Adipocyte (in vitro differentiated cells): ENCODE measurements around the gene WFDC5.
A peak's percentile ranks its signal among the peaks of the same experiment; 100 is the strongest.
"Not testable (repeated sequence)": the region's sequence is repeated elsewhere in the genome, so short reads cannot be mapped to it uniquely, and the experiment has no call there.

Experiments used
- DNase-seq: peaks from one replicate; pipeline ENCODE4 v3.0.0-alpha.2; 2015; ENCODE audit warnings: low read depth
- H3K27me3 ChIP-seq: replicated peaks from 2 replicates; pipeline ENCODE4 v1.7.0; 2013; ENCODE audit warnings: mild to moderate bottlenecking, low read length, moderate library complexity; ENCODE audit not compliant: control insufficient read depth, insufficient read depth
- H3K36me3 ChIP-seq: 2 replicates; pipeline ENCODE4 v1.7.0; 2013; ENCODE audit warnings: low read length, mild to moderate bottlenecking, moderate library complexity; ENCODE audit not compliant: control insufficient read depth, insufficient read depth, severe bottlenecking
- H3K4me1 ChIP-seq: 2 replicates; pipeline ENCODE4 v1.7.0; 2013; ENCODE audit warnings: mild to moderate bottlenecking, low read length, moderate library complexity; ENCODE audit not compliant: control insufficient read depth, insufficient read depth
- H3K4me3 ChIP-seq: 2 replicates; pipeline ENCODE4 v1.7.0; 2013; ENCODE audit warnings: mild to moderate bottlenecking, low read length, moderate library complexity
- H3K9ac ChIP-seq: 2 replicates; pipeline ENCODE4 v1.7.0; 2013; ENCODE audit warnings: mild to moderate bottlenecking, low read length, moderate library complexity
- H3K9me3 ChIP-seq: 2 replicates; pipeline ENCODE4 v1.7.0; 2013; ENCODE audit warnings: mild to moderate bottlenecking, low read length, moderate library complexity; ENCODE audit not compliant: control insufficient read depth

The WFDC5 gene, protein sequence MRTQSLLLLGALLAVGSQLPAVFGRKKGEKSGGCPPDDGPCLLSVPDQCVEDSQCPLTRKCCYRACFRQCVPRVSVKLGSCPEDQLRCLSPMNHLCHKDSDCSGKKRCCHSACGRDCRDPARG

GRCh38 chr20:45114465-45115385 lies at the start of gene WFDC5:
TSS of gene WFDC5 (minus strand) at chr20:45115174. CDS start at chr20:45115083, 91 bp downstream.
- Histone ChIP-seq H3K4me3 (no peak within 1 kb of the TSS), H3K27me3 (peaks cover 54% of the 10 kb centered on the region), H3K36me3 (no peaks in the 10 kb centered on the region), H3K9ac (no peak within 1 kb of the TSS), H3K9me3 (no peaks in the 10 kb centered on the region), H3K4me1 (no peaks in the 10 kb centered on the region)
- DNase-seq, result no peak

DNA sequence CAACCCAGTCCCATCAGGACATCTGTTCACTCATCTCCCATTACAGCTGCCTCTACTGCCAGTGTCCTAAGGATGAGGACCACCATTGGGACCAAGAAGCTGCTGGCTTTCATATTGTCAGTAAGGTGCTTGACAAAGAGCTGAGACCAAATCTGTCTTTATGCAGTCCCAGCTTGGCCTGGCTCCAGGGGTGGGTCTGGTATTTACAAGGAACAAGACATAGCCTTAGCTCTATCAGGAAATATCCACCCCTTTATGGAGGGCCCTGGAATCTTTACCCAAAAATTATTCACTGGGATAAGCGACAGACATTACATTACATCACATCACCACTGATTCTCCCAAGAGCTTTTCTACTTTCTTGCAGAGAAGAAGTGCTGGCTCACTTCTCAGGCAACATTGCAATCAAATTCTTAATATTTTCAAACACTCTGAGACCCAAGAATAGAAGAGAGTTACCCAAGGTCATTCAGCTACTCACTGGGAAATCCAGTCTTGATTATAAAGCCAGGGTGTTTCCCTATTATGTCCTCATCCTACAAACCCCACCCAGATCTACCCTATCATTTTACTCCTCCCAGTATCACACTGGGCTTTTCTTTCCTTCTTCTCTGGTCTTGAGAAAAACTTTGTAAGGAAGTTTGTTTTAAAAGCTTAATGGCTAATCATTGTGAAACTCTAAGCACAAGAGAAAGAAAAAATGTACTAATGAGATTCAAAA lies 48.3 kb upstream of the WFDC5 start:
- peaks cover 15% of the 10 kb centered on the region for H3K4me1 ChIP-seq
- DNase-seq, result no peak
- H3K27me3 ChIP-seq, result no peaks in the 10 kb centered on the region
- H3K9me3 ChIP-seq, result peaks cover 30% of the 10 kb centered on the region
- no peaks in the 10 kb centered on the region for H3K36me3 ChIP-seq
- no peak overlapping the region for H3K4me3 ChIP-seq
- H3K9ac ChIP-seq, result no peak overlapping the region

GRCh38 chr20:45157962-45158361 lies 43.0 kb upstream of the WFDC5 start:
- Histone ChIP-seq H3K9me3 (peaks cover 11% of the 10 kb centered on the region), H3K4me3 (peak overlapping the region; percentile 57), H3K27me3 (peaks cover 11% of the 10 kb centered on the region), H3K4me1 (peaks cover 17% of the 10 kb centered on the region), H3K36me3 (no peaks in the 10 kb centered on the region), H3K9ac (no peak overlapping the region)
- peak; percentile 19 for DNase-seq

DNA sequence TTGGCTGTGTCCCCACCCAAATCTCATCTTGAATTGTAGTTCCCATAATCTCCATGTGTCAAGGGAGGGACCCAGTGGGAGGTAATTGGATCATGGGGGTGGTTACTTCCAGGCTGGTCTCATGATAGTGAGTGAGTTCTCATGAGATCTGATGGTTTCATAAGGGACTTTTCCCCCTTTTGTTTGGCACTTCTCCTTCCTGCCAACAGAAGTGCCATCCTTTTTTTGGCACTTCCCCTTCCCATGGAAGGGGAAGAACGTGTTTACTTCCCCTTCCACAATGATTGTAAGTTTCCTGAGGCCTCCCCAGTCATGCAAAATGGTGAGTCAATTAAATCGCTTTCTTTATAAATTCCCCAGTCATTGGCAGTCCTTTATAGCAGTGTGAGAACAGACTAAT lies 41.7 kb upstream of the WFDC5 start:
- no peak overlapping the region for H3K4me3 ChIP-seq
- no peak overlapping the region for H3K9ac ChIP-seq
- no peak for DNase-seq
- H3K4me1 ChIP-seq, result peaks cover 14% of the 10 kb centered on the region
- H3K27me3 ChIP-seq, result peaks cover 17% of the 10 kb centered on the region
- H3K9me3 ChIP-seq, result no peaks in the 10 kb centered on the region
- no peaks in the 10 kb centered on the region for H3K36me3 ChIP-seq

DNA sequence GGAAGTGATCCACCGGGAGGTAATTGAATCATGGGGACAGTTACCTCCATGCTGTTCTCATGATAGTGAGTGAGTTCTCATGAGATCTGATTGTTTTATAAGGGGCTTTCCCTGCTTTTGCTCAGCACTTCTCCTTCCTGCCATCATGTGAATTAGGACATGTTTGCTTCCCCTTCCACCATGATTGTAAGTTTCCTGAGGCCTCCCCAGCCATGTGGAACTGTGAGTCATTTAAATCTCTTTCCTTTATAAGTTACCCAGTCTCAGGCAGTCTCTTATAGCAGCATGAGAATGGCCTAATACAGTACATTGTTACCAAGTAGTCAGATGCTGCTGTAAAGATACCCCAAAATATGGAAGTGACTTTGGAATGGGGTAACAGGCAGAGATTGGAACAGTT lies 39.8 kb upstream of the WFDC5 start:
- not testable (repeated sequence) for H3K4me3 ChIP-seq, H3K36me3 ChIP-seq, DNase-seq, H3K9me3 ChIP-seq, H3K9ac ChIP-seq
- Histone ChIP-seq H3K27me3 (peaks cover 35% of the 10 kb centered on the region), H3K4me1 (peaks cover 14% of the 10 kb centered on the region)

DNA sequence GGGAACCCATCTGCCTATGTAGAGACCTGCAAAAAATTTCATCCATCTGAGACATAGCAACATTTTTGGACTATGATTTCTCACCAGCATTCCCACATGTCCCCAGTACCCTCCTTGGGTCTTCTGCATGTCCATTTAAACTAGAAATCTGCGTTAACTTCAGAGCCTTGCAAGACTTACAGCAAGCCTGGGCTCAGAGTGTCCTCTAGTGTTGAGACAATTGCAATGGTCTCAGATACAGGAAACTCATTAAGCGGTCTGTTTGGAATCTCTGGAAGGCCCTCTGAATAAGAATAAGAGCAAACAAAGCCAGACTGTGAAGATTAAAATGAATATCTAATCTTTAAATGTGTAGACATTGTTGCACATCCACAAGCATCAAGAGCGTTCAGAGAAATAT lies 39.2 kb upstream of the WFDC5 start:
- peaks cover 14% of the 10 kb centered on the region for H3K4me1 ChIP-seq
- DNase-seq, result no peak
- H3K27me3 ChIP-seq, result peaks cover 41% of the 10 kb centered on the region
- H3K9me3 ChIP-seq, result no peaks in the 10 kb centered on the region
- no peaks in the 10 kb centered on the region for H3K36me3 ChIP-seq
- no peak overlapping the region for H3K9ac ChIP-seq
- H3K4me3 ChIP-seq, result no peak overlapping the region

DNA sequence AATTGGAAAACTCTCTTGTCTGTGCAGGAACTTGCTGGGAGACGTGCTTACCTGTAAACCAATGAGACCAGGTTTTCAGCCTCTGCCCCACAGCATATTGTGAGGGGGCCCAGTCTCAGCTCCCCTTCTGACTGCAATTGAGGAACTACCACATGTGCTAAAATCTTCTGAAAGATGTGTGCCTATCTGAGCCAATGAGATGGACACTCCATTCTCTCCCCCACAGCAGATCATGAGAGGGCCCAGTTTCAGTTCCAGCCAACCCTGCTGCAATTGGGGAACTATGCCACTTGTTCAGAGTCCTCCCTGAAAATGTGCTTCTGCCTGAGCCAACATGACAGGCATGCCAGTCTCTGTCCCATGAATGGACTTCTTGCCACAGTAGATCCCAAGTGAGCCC lies 38.8 kb upstream of the WFDC5 start:
- Histone ChIP-seq H3K36me3 (no peaks in the 10 kb centered on the region), H3K4me3 (no peak overlapping the region), H3K9me3 (peaks cover 2% of the 10 kb centered on the region), H3K27me3 (peaks cover 46% of the 10 kb centered on the region), H3K9ac (no peak overlapping the region), H3K4me1 (peaks cover 14% of the 10 kb centered on the region)
- no peak for DNase-seq

GRCh38 chr20:45153147-45153546 lies 38.2 kb upstream of the WFDC5 start:
- DNase-seq, result no peak
- no peak overlapping the region for H3K9ac ChIP-seq
- no peaks in the 10 kb centered on the region for H3K36me3 ChIP-seq
- H3K4me3 ChIP-seq, result no peak overlapping the region
- peaks cover 3% of the 10 kb centered on the region for H3K9me3 ChIP-seq
- peaks cover 9% of the 10 kb centered on the region for H3K4me1 ChIP-seq
- H3K27me3 ChIP-seq, result peaks cover 50% of the 10 kb centered on the region

- peaks cover 3% of the 10 kb centered on the region for H3K9me3 ChIP-seq
- DNase-seq, result no peak
- H3K9ac ChIP-seq, result no peak overlapping the region
- no peaks in the 10 kb centered on the region for H3K36me3 ChIP-seq
- H3K27me3 ChIP-seq, result peaks cover 50% of the 10 kb centered on the region
- H3K4me3 ChIP-seq, result no peak overlapping the region
- H3K4me1 ChIP-seq, result peaks cover 2% of the 10 kb centered on the region
Measured at GRCh38 chr20:45152405-45152804, 37.4 kb upstream of the WFDC5 start.

DNA sequence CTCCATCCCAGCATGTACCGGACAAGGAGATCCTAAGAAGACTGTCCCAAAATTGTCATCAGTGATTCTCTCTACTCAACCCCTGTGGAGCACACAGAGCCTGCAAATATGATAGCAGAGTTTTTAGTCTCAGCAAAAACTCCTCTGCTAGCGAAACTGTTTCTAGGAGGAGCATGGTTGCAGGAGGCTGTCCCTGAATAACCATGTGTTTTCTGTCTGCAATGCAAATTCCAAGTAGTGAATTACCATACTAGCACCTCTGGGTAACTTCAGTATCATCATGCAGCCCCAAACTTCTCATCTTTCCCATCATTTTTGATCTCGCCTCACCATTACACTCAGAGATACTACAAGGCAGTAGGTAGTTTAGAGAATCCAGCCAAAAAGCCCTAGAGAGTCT lies 34.1 kb upstream of the WFDC5 start:
- Histone ChIP-seq H3K9ac (no peak overlapping the region), H3K9me3 (peaks cover 3% of the 10 kb centered on the region), H3K4me3 (no peak overlapping the region), H3K4me1 (no peaks in the 10 kb centered on the region), H3K36me3 (no peaks in the 10 kb centered on the region), H3K27me3 (peaks cover 80% of the 10 kb centered on the region)
- no peak for DNase-seq

DNA sequence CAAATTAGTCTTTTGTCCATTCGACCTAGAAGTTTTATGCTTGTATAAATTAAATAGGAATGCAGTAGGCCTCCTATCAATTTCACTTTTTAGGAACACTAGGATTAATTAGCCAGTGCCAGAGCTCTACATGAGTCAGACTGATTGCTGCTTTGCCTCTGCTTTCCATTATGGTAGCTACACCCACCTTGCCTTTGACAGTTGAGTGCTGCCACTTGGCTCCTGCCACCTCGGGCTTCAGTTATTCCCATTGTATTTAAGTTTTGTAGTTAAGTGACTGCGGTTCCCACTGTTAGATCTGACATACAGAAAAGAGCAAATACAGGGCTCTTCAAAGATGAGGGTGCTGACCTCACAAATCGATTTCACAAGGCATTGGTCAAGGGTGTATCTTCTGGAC lies 25.9 kb upstream of the WFDC5 start:
- Histone ChIP-seq H3K9ac (no peak overlapping the region), H3K36me3 (no peaks in the 10 kb centered on the region), H3K4me3 (no peak overlapping the region), H3K9me3 (no peaks in the 10 kb centered on the region), H3K27me3 (peaks cover 20% of the 10 kb centered on the region), H3K4me1 (no peaks in the 10 kb centered on the region)
- no peak for DNase-seq
